K562 (cell line): ENCODE data around the gene NOTCH3.

Source experiments
- HDAC2 ChIP-seq: fragments of 450-650 bp; IDR thresholded peaks from 2 replicates; pipeline ENCODE4 v1.6.1; 2016; ENCODE audit warnings: mild to moderate bottlenecking
- RBM17 ChIP-seq: fragments of 200-400 bp; formaldehyde crosslinking; IDR thresholded peaks from 2 replicates; pipeline ENCODE4 v1.6.1; 2017; ENCODE audit warnings: low read depth, mild to moderate bottlenecking, low read length, borderline replicate concordance
- SP1 ChIP-seq: sonication (generic); formaldehyde crosslinking; IDR thresholded peaks from 2 replicates; pipeline ENCODE4 v1.8.1; 2022; ENCODE audit warnings: mild to moderate bottlenecking, missing genetic modification reagents
- SREBF2 ChIP-seq: sonication (generic); formaldehyde crosslinking; IDR thresholded peaks from 2 replicates; pipeline ENCODE4 v1.4.0; 2020; ENCODE audit warnings: mild to moderate bottlenecking, missing genetic modification reagents
- ZNF444 ChIP-seq: fragments of 250-450 bp; sonication (Bioruptor Pico); IDR thresholded peaks from 2 replicates; pipeline ENCODE4 v1.4.0; 2020; ENCODE audit warnings: mild to moderate bottlenecking, moderate library complexity
- TF ChIP-seq, protein P1 (sequence below): sonication (generic); formaldehyde crosslinking; IDR thresholded peaks from 2 replicates; pipeline ENCODE4 v1.8.0; 2023; ENCODE audit warnings: missing genetic modification reagents, mild to moderate bottlenecking, borderline replicate concordance
- TF ChIP-seq, protein P2 (sequence below): sonication (generic); formaldehyde crosslinking; IDR thresholded peaks from 2 replicates; pipeline ENCODE4 v1.8.1; 2023; ENCODE audit warnings: mild to moderate bottlenecking, missing genetic modification reagents
- TF ChIP-seq, protein P3 (sequence below), 3 experiments: IDR thresholded peaks in 2 of 3; conservative IDR thresholded peaks in 1 of 3; 2 replicates each; pipeline ENCODE4 v1.5.1; 2011 to 2012; ENCODE audit warnings: low read length in 3 of 3, mild to moderate bottlenecking in 3 of 3, control low read depth in 2 of 3, improper control_type of control experiment in 1 of 3, inconsistent platforms in 1 of 3, low read depth in 1 of 3, mixed read lengths in 1 of 3, moderate library complexity in 1 of 3; ENCODE audit not compliant: insufficient read depth in 2 of 3
- TF ChIP-seq, protein P4 (sequence below): fragments of 250-450 bp; sonication (Bioruptor Pico); IDR thresholded peaks from 2 replicates; pipeline ENCODE4 v1.9.0; 2021; ENCODE audit warnings: mild to moderate bottlenecking

DNA sequence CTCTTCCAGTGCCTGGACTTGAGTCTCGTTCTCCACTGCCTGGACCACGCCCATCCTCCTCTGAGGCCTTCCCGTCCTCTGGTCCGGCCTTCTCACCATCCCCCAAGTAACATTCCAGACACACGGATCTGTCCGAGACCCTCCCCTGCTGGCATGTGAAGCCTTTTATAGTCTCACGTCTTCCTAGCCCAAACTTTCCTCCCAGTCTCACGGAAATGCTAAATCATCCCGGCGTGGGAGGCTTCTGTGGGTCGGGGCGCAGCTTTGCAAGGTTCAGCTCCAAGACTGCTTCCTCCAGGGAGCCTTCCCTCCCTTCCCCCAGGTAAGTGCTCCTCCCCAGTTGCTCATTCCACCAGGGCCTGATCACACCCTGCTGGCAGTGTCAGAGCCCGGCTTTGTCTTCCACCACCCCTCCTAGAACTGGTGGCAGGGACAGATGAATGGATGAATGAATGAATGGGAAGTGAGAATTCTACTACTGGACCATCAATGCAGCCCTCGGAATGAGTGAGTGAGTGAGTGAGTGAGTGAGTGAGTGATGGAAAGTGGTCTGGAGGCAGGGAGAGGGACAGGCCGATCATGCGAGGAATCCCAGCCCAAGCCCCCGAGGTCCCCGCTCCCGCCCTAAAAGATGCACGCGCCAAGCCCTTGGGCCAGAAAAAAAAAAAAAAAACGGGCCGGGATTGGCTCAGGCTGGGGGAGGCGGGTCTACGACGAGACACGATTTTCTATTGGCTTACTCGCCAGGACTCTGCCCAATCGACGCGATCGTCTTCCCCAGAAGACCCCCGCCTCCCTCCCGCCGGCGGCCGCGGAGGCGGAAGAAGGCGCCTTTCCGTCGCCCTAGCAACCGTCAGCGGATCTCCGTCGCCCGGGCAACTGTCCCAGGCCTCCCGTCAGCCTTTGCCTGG, 22.2 kb upstream of the NOTCH3 start:
- TF ChIP-seq, protein P1, sequence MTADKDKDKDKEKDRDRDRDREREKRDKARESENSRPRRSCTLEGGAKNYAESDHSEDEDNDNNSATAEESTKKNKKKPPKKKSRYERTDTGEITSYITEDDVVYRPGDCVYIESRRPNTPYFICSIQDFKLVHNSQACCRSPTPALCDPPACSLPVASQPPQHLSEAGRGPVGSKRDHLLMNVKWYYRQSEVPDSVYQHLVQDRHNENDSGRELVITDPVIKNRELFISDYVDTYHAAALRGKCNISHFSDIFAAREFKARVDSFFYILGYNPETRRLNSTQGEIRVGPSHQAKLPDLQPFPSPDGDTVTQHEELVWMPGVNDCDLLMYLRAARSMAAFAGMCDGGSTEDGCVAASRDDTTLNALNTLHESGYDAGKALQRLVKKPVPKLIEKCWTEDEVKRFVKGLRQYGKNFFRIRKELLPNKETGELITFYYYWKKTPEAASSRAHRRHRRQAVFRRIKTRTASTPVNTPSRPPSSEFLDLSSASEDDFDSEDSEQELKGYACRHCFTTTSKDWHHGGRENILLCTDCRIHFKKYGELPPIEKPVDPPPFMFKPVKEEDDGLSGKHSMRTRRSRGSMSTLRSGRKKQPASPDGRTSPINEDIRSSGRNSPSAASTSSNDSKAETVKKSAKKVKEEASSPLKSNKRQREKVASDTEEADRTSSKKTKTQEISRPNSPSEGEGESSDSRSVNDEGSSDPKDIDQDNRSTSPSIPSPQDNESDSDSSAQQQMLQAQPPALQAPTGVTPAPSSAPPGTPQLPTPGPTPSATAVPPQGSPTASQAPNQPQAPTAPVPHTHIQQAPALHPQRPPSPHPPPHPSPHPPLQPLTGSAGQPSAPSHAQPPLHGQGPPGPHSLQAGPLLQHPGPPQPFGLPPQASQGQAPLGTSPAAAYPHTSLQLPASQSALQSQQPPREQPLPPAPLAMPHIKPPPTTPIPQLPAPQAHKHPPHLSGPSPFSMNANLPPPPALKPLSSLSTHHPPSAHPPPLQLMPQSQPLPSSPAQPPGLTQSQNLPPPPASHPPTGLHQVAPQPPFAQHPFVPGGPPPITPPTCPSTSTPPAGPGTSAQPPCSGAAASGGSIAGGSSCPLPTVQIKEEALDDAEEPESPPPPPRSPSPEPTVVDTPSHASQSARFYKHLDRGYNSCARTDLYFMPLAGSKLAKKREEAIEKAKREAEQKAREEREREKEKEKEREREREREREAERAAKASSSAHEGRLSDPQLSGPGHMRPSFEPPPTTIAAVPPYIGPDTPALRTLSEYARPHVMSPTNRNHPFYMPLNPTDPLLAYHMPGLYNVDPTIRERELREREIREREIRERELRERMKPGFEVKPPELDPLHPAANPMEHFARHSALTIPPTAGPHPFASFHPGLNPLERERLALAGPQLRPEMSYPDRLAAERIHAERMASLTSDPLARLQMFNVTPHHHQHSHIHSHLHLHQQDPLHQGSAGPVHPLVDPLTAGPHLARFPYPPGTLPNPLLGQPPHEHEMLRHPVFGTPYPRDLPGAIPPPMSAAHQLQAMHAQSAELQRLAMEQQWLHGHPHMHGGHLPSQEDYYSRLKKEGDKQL (CRISPR knock-in tag): no peak
- TF ChIP-seq SP1 (CRISPR knock-in tag) (no peak), HDAC2 (no peak), SREBF2 (CRISPR knock-in tag) (no peak), ZNF444 (CRISPR knock-in tag) (no peak), RBM17 (no peak)
- TF ChIP-seq, protein P2, sequence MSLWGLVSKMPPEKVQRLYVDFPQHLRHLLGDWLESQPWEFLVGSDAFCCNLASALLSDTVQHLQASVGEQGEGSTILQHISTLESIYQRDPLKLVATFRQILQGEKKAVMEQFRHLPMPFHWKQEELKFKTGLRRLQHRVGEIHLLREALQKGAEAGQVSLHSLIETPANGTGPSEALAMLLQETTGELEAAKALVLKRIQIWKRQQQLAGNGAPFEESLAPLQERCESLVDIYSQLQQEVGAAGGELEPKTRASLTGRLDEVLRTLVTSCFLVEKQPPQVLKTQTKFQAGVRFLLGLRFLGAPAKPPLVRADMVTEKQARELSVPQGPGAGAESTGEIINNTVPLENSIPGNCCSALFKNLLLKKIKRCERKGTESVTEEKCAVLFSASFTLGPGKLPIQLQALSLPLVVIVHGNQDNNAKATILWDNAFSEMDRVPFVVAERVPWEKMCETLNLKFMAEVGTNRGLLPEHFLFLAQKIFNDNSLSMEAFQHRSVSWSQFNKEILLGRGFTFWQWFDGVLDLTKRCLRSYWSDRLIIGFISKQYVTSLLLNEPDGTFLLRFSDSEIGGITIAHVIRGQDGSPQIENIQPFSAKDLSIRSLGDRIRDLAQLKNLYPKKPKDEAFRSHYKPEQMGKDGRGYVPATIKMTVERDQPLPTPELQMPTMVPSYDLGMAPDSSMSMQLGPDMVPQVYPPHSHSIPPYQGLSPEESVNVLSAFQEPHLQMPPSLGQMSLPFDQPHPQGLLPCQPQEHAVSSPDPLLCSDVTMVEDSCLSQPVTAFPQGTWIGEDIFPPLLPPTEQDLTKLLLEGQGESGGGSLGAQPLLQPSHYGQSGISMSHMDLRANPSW (CRISPR knock-in tag): no peak
- TF ChIP-seq, protein P3, sequence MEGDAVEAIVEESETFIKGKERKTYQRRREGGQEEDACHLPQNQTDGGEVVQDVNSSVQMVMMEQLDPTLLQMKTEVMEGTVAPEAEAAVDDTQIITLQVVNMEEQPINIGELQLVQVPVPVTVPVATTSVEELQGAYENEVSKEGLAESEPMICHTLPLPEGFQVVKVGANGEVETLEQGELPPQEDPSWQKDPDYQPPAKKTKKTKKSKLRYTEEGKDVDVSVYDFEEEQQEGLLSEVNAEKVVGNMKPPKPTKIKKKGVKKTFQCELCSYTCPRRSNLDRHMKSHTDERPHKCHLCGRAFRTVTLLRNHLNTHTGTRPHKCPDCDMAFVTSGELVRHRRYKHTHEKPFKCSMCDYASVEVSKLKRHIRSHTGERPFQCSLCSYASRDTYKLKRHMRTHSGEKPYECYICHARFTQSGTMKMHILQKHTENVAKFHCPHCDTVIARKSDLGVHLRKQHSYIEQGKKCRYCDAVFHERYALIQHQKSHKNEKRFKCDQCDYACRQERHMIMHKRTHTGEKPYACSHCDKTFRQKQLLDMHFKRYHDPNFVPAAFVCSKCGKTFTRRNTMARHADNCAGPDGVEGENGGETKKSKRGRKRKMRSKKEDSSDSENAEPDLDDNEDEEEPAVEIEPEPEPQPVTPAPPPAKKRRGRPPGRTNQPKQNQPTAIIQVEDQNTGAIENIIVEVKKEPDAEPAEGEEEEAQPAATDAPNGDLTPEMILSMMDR (IDR thresholded peaks at IDR 0.05 in 2 of 3, conservative IDR thresholded peaks at IDR 0.05 in 1 of 3; ENCODE audit: insufficient read depth in 2 of 3, low read depth in 1 of 3, low read length in 3 of 3): no peak
- TF ChIP-seq, protein P4, sequence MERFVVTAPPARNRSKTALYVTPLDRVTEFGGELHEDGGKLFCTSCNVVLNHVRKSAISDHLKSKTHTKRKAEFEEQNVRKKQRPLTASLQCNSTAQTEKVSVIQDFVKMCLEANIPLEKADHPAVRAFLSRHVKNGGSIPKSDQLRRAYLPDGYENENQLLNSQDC: no peak
